Upper lobe of left lung (tissue), 6 donors: ENCODE data around the gene NSA2. TPM values are rescaled to one million over a fixed set of nuclear protein-coding genes. Genes with fewer than 3 reads are reported as not detected.
"Not testable (repeated sequence)": the region's sequence is repeated elsewhere in the genome, so short reads cannot be mapped to it uniquely, and the experiment has no call there.

Experiments used
- ATAC-seq, 2 donors: fragments of 200-7000 bp; cut with Tn5 transposase; one replicate each; pipeline ENCODE4 v1.9.1; 2022; ENCODE audit warnings: mild to moderate bottlenecking in 2 of 2, moderate library complexity in 2 of 2; ENCODE audit not compliant: low FRiP score in 2 of 2
- DNase-seq, 2 donors: peaks; one replicate each; pipeline ENCODE4 v3.0.0-alpha.2; 2019 to 2020
- H3K27ac ChIP-seq, 4 donors: fragments of 200-600 bp; sonication (generic); one replicate each; pipeline ENCODE4 v1.5.1; 2016 to 2019
- H3K27me3 ChIP-seq, 4 donors: fragments of 200-600 bp; sonication (generic); one replicate each; pipeline ENCODE4 v1.5.1; 2017 to 2019
- H3K36me3 ChIP-seq, 4 donors: fragments of 200-600 bp; sonication (generic); one replicate each; pipeline ENCODE4 v1.5.1; 2016 to 2019
- H3K4me1 ChIP-seq, 4 donors: fragments of 200-600 bp; sonication (generic); one replicate each; pipeline ENCODE4 v1.5.1; 2018 to 2019
- H3K4me3 ChIP-seq, 4 donors: fragments of 200-600 bp; sonication (generic); one replicate each; pipeline ENCODE4 v1.5.1; 2017 to 2019; ENCODE audit warnings: mild to moderate bottlenecking in 2 of 4, moderate library complexity in 1 of 4
- H3K9me3 ChIP-seq, 4 donors: fragments of 200-600 bp; sonication (generic); one replicate each; pipeline ENCODE4 v1.5.1; 2018 to 2019
- EP300 ChIP-seq, 4 donors: sonication (generic); formaldehyde crosslinking; IDR thresholded peaks; one replicate each; pipeline ENCODE4 v1.5.1; 2017; ENCODE audit warnings: antibody characterized with exemption in 4 of 4, control low read depth in 2 of 4
- POLR2A ChIP-seq, 4 donors: fragments of 450-650 bp; IDR thresholded peaks; one replicate each; pipeline ENCODE4 v1.5.1; 2016 to 2017; ENCODE audit warnings: antibody characterized with exemption in 4 of 4, mild to moderate bottlenecking in 2 of 4
- POLR2AphosphoS5 ChIP-seq, 2 donors: sonication (generic); formaldehyde crosslinking; IDR thresholded peaks; one replicate each; pipeline ENCODE4 v1.5.1; 2017; ENCODE audit warnings: antibody characterized with exemption in 2 of 2
- WGBS, 2 donors: methylation state at CpG; one replicate each; pipeline ENCODE4 v1.1.5; 2017 to 2018; 5-methylcytosine and 5-hydroxymethylcytosine counted together
- total RNA-seq, 6 donors: library from RNA; depleted of rRNA in 4 of 6; stranded (reverse); fragments of >200 nt in 4 of 6; gene quantifications; one replicate each; pipeline versions ENCODE4 v1.1.0 to v1.2.1, GENCODE V29; 2016 to 2021
- TF ChIP-seq, protein P1 (sequence below), 6 experiments: fragments of 450-650 bp in 4 of 6; fragments of 200-600 bp in 2 of 6; sonication (generic) in 2 of 6; IDR thresholded peaks; one replicate each; pipeline ENCODE4 v1.5.1; 2016 to 2019; ENCODE audit warnings: antibody characterized with exemption in 6 of 6
- donor health status: DM: no; HTN: no; CAD: no; lungs with moderate emphysema.
- donor health status: DM: no; HTN: yes; CAD: no; lungs with severe emphysema.

Gene NSA2
- total RNA-seq, 6 donors from 2014 or later = 38.2 to 77.0 (median 49.2) TPM

DNA sequence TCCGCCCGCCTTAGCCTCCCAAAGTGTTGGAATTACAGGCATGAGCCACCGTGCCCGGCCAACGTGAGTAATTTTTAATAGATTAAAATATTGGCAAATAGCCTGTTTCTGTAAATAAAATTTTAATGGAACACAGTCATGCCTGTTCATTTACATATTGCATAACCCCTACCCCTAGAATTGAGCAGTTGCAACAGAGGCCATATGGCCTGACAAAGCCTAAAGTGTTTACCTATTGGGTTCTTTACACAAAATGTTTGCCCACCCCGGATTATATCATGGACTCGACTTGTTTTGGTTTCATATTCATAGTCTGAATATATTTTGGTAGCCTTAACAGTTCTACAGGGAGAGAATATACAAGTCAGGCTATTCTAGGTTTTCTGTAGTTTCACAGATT is 5.3 kb downstream of the NSA2 start:
- Histone ChIP-seq H3K9me3 (no peaks in the 10 kb centered on the region), H3K27ac (peak overlapping the region in 1 of 4 donors; percentile 12), H3K4me3 (no peak overlapping the region), H3K36me3 (peaks cover 3 to 81% (median 62%) of the 10 kb centered on the region in 4 donors), H3K4me1 (peaks cover 7 to 10% (median 9%) of the 10 kb centered on the region in 4 donors), H3K27me3 (no peaks in the 10 kb centered on the region)
- no peak for ATAC-seq
- DNase-seq = no peak
- no peak for TF ChIP-seq POLR2A (IDR thresholded peaks at IDR 0.05)
- no peak for TF ChIP-seq EP300 (IDR thresholded peaks at IDR 0.05)
- no peak for TF ChIP-seq POLR2AphosphoS5 (IDR thresholded peaks at IDR 0.05)
- TF ChIP-seq, protein P1, sequence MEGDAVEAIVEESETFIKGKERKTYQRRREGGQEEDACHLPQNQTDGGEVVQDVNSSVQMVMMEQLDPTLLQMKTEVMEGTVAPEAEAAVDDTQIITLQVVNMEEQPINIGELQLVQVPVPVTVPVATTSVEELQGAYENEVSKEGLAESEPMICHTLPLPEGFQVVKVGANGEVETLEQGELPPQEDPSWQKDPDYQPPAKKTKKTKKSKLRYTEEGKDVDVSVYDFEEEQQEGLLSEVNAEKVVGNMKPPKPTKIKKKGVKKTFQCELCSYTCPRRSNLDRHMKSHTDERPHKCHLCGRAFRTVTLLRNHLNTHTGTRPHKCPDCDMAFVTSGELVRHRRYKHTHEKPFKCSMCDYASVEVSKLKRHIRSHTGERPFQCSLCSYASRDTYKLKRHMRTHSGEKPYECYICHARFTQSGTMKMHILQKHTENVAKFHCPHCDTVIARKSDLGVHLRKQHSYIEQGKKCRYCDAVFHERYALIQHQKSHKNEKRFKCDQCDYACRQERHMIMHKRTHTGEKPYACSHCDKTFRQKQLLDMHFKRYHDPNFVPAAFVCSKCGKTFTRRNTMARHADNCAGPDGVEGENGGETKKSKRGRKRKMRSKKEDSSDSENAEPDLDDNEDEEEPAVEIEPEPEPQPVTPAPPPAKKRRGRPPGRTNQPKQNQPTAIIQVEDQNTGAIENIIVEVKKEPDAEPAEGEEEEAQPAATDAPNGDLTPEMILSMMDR (IDR thresholded peaks at IDR 0.05) = no peak
- WGBS, 2 donors = 69 to 70% methylated on average over 7 of the region's 7 CpGs

DNA sequence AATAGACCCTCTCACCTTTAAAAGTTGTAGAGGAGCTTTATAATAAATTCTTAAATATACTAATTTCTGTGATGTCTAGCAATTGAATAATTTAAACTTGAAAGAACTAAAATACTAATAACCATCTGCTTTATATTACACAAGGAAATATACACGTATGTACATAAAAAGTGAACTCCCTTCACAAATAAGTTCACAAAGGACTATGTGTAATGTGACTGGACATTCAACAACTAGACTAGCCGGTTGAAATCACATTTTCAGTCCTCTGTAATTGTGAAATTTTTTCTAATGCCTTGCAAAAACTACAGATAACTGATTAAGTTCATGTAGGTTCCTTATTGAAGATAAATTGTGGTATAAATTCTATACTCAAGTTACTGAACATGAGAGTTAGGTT is 11.6 kb downstream of the NSA2 start:
- Histone ChIP-seq H3K9me3 (no peaks in the 10 kb centered on the region), H3K4me3 (no peak overlapping the region), H3K27ac (no peak overlapping the region), H3K36me3 (peaks cover 3 to 46% (median 30%) of the 10 kb centered on the region in 4 donors), H3K4me1 (no peaks in the 10 kb centered on the region), H3K27me3 (no peaks in the 10 kb centered on the region)
- DNase-seq (no peak), ATAC-seq (no peak)
- WGBS, 2 donors = 87 to 94% methylated on average over 2 of the region's 2 CpGs
- TF ChIP-seq POLR2A (IDR thresholded peaks at IDR 0.05) = no peak
- TF ChIP-seq EP300 (IDR thresholded peaks at IDR 0.05) = no peak
- TF ChIP-seq, protein P1 (IDR thresholded peaks at IDR 0.05) = no peak
- no peak for TF ChIP-seq POLR2AphosphoS5 (IDR thresholded peaks at IDR 0.05)

DNA sequence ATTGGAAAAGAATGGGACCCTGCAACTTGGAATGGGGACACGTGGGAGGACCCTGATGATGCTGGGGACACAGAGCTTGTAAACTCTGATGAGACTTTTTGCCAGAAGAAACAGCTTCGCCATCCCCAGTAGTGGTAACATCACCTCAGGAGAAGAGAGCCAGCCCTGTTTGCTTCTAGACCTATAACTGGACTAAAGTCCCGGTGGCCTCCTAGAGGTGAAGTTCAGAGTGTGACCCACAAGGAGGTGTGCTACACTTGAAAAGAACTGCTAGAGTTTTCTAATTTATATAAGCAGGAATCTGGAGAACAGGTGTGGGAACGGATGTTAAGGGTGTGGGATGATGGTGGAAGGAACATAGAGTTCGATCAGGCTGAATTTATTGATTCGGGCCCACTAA is 19.8 kb downstream of the NSA2 start:
- no peaks in the 10 kb centered on the region for H3K36me3 ChIP-seq
- TF ChIP-seq EP300 (IDR thresholded peaks at IDR 0.05) (no peak), POLR2A (IDR thresholded peaks at IDR 0.05) (no peak), POLR2AphosphoS5 (IDR thresholded peaks at IDR 0.05) (no peak)
- TF ChIP-seq, protein P1 (IDR thresholded peaks at IDR 0.05) = no peak
- WGBS, 2 donors = 89 to 92% methylated on average over 6 of the region's 6 CpGs
- H3K9me3 ChIP-seq = no peaks in the 10 kb centered on the region
- no peaks in the 10 kb centered on the region for H3K27me3 ChIP-seq
- ATAC-seq (no peak), DNase-seq (no peak)
- H3K27ac ChIP-seq = no peak overlapping the region
- no peaks in the 10 kb centered on the region for H3K4me1 ChIP-seq
- no peak overlapping the region for H3K4me3 ChIP-seq

DNA sequence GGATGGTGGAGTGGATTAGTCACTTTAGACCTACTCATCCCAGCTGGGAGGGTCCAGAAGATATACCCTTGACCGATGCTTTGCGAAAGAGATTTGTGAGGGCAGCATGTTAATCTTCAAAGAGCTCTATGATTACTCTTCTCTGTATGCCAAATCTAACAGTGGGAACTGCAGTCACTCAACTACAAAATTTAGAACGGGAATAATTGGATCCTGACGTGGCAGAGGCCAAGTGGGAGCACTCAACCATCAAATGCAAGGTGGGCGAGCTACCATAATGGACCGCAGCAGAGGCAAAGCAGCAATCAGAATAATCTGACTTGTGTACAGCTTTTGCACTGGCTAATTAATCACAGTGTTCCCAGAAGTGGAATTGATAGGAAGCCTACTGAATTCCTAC is 20.4 kb downstream of the NSA2 start:
- no peaks in the 10 kb centered on the region for H3K36me3 ChIP-seq
- DNase-seq (no peak), ATAC-seq (no peak)
- H3K27ac ChIP-seq = no peak overlapping the region
- H3K4me3 ChIP-seq = no peak overlapping the region
- TF ChIP-seq EP300 (IDR thresholded peaks at IDR 0.05) (no peak), POLR2AphosphoS5 (IDR thresholded peaks at IDR 0.05) (no peak)
- WGBS, 2 donors = 92 to 93% methylated on average over 6 of the region's 6 CpGs
- H3K4me1 ChIP-seq = no peaks in the 10 kb centered on the region
- no peaks in the 10 kb centered on the region for H3K9me3 ChIP-seq
- no peaks in the 10 kb centered on the region for H3K27me3 ChIP-seq

DNA sequence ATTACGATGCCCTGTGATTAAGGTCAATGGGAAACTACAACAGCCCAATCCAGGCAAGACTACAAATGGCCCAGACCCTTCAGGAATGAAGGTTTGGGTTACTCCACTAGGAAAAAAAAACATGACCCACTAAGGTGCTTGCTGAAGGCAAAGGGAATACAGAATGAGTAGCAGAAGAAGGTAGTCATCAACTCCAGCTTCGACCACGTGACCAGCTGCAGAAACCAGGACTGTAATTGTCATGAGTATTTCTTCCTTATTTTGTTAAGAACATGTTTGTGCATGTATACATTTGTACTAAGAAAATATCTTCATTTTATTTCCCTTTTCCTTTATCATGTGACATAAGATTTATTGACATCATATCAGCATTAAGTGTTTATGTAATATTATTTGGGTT is 24.6 kb downstream of the NSA2 start:
- not testable (repeated sequence) for H3K36me3 ChIP-seq, ATAC-seq, H3K4me1 ChIP-seq, H3K27me3 ChIP-seq, H3K27ac ChIP-seq, H3K4me3 ChIP-seq, DNase-seq, H3K9me3 ChIP-seq
- 89 to 99% methylated on average over 3 of the region's 3 CpGs for whole genome bisulfite sequencing, 2 donors
